Measurements from ENCODE around the gene CES4A.

CES4A gene

DNA sequence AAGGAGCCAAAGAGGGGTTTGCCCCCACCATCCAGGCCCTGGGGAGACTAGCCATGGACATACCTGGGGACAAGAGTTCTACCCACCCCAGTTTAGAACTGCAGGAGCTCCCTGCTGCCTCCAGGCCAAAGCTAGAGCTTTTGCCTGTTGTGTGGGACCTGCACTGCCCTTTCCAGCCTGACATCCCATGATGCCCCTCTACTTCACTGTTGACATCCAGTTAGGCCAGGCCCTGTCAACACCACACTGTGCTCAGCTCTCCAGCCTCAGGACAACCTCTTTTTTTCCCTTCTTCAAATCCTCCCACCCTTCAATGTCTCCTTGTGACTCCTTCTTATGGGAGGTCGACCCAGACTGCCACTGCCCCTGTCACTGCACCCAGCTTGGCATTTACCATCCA, 20.8 kb downstream of the CES4A start:
- H3K4me3 ChIP-seq (ENCODE audit: low read depth, low read length), result no peak overlapping the region
- TF ChIP-seq, protein P1, sequence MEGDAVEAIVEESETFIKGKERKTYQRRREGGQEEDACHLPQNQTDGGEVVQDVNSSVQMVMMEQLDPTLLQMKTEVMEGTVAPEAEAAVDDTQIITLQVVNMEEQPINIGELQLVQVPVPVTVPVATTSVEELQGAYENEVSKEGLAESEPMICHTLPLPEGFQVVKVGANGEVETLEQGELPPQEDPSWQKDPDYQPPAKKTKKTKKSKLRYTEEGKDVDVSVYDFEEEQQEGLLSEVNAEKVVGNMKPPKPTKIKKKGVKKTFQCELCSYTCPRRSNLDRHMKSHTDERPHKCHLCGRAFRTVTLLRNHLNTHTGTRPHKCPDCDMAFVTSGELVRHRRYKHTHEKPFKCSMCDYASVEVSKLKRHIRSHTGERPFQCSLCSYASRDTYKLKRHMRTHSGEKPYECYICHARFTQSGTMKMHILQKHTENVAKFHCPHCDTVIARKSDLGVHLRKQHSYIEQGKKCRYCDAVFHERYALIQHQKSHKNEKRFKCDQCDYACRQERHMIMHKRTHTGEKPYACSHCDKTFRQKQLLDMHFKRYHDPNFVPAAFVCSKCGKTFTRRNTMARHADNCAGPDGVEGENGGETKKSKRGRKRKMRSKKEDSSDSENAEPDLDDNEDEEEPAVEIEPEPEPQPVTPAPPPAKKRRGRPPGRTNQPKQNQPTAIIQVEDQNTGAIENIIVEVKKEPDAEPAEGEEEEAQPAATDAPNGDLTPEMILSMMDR (conservative IDR thresholded peaks at IDR 0.05; ENCODE audit: low read depth, low read length), result no peak
- no peak for DNase-seq (ENCODE audit: low read depth)

DNA sequence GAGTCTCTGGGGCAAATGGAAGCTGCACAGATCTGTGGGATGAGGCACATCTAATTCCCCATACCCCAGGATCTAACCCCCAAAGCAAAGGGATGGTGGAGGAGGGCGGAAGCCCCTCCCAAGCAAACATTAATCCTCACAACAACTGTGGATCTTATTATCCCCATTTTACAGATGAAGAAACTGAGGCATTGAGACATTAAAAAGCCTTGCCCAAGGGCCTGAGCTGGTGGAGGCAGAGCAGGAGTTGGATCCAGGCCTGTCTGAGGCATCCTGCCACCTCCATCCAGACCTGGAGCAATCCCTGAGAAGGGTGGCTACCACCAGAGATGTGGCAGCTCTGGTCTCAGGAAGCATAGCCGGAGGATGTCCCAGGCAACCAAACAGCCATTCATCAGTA, 22.9 kb downstream of the CES4A start:
- H3K4me3 ChIP-seq (ENCODE audit: low read depth, low read length), result no peak overlapping the region
- no peak for DNase-seq (ENCODE audit: low read depth)
- TF ChIP-seq, protein P1 (conservative IDR thresholded peaks at IDR 0.05; ENCODE audit: low read depth, low read length), result no peak

DNA sequence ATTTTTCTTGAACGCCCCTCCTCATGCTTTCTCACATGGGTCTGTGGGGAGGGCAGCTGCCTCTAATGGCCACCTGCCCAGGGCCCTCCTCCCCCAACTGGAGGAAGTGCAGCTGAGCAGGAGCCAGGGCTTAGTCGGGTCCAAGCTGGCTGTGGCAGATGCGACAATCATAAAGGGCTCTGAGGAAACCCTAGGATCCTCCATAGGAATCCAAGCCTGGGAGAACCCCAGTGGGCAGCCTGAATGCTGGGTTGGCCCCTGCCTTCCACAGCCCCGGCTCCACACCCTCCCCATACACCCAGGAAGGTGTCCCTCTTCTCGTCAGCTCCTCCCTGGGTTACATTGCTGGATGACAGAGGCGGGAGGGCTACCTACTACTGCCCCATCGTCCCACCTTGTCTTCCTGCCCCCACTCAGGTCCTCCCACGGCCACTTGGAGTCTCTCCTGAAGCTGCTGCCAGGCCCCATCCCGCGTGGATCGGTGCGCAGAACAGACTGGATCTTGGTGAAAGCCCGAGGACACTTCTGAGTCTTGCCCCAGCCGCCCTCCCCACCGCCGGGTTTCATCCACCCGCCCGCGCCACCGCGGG, 24.9 kb downstream of the CES4A start:
- DNase-seq (ENCODE audit: low read depth), result no peak
- peak overlapping the region; percentile 50 for H3K4me3 ChIP-seq (ENCODE audit: low read depth, low read length)
- TF ChIP-seq, protein P1 (conservative IDR thresholded peaks at IDR 0.05; ENCODE audit: low read depth, low read length), result no peak

DNA sequence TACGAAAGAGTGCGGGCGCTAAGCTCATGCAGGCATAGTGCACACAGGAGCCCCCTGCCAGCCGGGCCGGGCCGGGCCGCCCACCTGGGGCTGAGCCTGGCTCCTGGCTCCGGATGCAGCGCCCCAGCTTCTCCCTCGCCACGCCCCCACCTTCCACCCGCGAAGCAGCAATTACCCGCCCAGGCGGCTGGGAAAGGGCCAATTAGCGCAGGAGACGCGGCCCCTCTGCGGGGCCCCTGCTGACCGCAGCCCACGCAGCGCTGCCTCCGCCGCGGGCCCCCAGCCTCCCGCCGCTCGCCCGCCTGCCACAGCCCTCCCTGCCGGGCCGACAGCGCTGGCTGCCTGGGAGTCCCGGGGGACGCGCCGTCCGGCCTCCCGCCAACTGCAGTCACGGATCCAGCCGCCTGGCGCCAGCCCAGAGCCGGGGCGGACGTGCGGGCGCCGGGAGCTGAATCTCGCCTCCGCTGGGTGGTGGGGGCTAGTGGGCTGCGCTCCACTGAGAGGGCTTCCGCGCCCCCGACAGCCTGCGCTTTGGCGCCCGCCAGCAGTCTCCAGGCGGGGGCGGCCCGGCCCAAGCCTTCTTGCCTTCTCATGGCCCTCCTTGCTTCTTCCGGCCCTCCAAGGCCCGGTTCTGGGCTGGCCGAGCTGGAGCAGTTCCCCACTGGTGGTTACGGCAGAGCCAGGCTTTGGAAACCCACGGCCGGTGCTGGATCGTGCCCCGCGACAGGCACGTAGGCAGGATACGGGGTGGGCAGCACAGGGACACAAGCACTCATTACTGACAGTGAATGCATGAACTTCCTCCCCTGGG, 25.6 kb downstream of the CES4A start:
- TF ChIP-seq, protein P1 (conservative IDR thresholded peaks at IDR 0.05; ENCODE audit: low read depth, low read length), result no peak
- DNase-seq (ENCODE audit: low read depth), result peak; percentile 71
- peak overlapping the region; percentile 50 for H3K4me3 ChIP-seq (ENCODE audit: low read depth, low read length)

DNA sequence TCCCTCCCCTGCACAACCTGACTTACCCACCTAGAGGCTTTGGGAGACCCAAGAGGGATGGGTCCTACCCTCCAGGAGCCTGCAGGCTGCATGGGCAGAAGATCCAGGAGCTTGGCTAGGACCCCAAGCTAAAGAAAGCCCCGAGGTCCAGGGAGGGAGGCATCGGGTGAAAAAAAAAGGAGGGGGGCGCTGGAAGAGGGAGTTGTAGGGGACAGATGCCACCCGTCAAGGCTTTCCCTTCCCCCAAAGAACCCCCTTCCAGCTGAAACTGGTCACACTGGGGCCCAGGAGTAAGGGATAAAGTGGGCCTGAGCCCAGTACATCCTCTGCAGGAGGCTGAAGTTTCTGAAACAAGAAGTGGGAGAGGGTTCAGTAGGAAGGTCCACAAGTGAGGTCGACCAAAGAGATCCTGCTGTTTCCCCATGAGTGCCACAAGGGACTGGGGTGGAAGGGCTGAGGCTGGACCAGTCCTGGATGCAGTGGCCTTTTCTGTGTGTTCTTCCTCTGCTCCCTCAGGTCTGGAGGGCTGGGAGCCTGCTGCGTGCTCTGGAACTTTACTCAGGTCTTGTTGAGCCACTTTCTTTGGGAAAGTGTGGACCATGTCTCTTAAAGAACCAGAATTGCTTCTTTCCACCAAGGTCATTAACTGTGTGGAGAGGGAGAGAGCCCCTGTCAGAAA, 26.4 kb downstream of the CES4A start:
- TF ChIP-seq, protein P1 (conservative IDR thresholded peaks at IDR 0.05; ENCODE audit: low read depth, low read length), result no peak
- no peak for DNase-seq (ENCODE audit: low read depth)
- H3K4me3 ChIP-seq (ENCODE audit: low read depth, low read length), result no peak overlapping the region

DNA sequence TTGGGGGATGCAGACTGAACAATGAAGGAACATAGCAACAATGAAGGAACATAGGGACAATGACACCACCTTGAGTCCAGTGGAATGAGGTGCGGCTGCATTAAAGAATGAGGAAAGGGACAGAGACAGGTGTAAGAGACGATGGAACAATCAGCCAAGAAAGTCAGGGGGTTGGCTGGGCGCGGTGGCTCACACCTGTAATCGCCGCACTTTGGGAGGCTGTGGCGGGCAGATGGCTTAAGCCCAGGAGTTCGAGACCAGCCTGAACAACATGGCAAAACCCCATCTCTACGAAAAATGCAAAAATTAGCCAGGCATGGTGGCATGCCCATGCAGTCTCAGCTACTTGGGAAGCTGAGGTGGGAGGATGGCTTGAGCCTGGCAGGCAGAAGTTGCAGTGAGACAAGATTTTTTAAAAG, 26.9 kb downstream of the CES4A start:
- DNase-seq (ENCODE audit: low read depth), result no peak
- TF ChIP-seq, protein P1 (conservative IDR thresholded peaks at IDR 0.05; ENCODE audit: low read depth, low read length), result peak; percentile 25
- no peak overlapping the region for H3K4me3 ChIP-seq (ENCODE audit: low read depth, low read length)

Measured in choroid plexus epithelial cell (primary cell).